Retinal pigment epithelial cell (primary cell): Measurements from ENCODE around the gene SLC35F3.

Source experiments
- DNase-seq: peaks from one replicate; pipeline ENCODE4 v3.0.0-alpha.2; 2010; ENCODE audit warnings: low read depth
- H3K4me3 ChIP-seq: 2 replicates; pipeline ENCODE4 v1.5.1; 2011; ENCODE audit warnings: mild to moderate bottlenecking, low read length, control low read depth, moderate library complexity
- TF ChIP-seq, protein P1 (sequence below): conservative IDR thresholded peaks from 2 replicates; pipeline ENCODE4 v1.5.1; 2011; ENCODE audit warnings: low read depth, low read length, control low read depth, inconsistent platforms

Gene SLC35F3

DNA sequence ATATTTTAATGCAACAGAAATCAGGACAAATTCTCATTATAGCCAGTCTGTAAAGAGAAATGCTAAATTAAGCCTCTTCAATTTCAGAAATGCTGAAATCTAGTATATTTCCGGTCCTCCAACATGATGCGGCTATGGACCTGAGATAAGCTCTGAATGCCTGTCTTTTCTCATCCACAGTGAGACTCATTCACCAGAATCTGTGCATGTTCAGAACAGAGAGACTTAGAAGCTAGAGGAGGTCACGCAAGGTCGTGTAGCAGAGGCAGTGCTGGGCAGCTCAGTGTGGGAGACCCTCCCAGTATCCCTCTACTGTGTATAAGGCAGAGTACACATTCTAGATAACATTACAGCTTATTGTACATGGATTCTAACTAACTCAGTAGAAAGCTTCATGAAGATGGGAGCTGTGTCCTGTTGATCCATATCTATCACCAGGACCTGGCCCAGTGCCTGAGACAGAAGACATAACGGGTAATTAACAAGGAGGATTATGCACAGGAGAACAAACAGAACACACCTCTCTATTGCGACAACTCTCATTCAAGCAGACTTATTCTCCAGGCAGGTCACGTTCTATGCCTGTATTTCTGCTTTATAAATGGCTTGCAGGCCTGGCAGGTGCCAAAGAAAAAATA is 371.8 kb downstream of the SLC35F3 start:
- TF ChIP-seq, protein P1, sequence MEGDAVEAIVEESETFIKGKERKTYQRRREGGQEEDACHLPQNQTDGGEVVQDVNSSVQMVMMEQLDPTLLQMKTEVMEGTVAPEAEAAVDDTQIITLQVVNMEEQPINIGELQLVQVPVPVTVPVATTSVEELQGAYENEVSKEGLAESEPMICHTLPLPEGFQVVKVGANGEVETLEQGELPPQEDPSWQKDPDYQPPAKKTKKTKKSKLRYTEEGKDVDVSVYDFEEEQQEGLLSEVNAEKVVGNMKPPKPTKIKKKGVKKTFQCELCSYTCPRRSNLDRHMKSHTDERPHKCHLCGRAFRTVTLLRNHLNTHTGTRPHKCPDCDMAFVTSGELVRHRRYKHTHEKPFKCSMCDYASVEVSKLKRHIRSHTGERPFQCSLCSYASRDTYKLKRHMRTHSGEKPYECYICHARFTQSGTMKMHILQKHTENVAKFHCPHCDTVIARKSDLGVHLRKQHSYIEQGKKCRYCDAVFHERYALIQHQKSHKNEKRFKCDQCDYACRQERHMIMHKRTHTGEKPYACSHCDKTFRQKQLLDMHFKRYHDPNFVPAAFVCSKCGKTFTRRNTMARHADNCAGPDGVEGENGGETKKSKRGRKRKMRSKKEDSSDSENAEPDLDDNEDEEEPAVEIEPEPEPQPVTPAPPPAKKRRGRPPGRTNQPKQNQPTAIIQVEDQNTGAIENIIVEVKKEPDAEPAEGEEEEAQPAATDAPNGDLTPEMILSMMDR, result no peak
- H3K4me3 ChIP-seq, result no peak overlapping the region
- DNase-seq, result no peak

DNA sequence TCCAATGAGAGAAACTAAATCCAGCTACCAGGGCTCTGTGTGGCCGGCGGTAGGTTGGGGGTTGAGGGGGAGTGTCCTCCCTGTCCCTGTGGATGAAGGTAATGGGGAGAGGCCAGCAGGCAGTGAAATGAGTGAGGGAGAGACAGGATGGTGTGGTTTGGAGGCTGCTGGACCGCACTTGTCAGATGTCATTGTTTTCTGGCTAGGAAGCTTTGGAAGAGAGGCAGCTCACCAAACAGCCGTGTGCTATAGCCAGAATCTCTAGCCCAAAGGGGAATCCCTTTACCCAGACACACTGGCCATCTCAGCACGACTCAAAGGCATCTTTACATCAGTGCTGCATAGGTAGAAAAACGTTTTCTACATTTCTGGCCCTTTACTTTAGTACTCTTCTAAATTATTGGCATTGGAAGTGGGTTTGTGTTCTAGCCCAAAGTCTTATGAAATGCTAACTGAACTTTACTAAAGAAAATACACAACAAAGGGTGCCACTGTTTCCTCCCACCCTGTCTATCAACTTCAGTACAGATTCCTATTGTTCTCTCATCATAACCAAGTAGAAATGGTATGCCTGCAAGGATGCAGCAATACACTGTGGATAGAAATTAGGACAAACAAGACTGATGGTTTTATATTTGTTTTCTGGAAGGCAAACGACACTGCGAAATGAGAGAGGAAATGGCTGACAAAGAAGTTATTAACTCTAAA is 372.8 kb downstream of the SLC35F3 start:
- no peak overlapping the region for H3K4me3 ChIP-seq
- TF ChIP-seq, protein P1, result no peak
- no peak for DNase-seq

DNA sequence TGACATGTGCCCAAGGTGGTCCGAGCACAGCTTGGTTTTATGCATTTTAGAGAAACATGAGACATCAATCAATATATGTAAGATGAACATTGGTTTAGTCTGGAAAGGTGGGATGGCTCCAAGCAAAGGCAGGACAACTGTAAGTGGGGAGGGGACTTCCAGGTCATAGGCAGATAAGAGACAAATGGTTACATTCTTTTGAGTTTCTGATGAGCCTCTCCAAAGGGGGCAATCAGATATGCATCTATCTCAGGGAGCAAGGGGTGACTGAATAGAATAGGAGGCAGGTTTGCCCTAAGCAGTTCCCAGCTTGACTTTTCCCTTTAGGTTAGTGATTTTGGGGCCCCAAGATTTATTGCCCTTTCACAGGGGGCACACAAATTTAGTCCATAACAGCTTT is 374.5 kb downstream of the SLC35F3 start:
- H3K4me3 ChIP-seq, result no peak overlapping the region
- TF ChIP-seq, protein P1, result no peak
- no peak for DNase-seq

DNA sequence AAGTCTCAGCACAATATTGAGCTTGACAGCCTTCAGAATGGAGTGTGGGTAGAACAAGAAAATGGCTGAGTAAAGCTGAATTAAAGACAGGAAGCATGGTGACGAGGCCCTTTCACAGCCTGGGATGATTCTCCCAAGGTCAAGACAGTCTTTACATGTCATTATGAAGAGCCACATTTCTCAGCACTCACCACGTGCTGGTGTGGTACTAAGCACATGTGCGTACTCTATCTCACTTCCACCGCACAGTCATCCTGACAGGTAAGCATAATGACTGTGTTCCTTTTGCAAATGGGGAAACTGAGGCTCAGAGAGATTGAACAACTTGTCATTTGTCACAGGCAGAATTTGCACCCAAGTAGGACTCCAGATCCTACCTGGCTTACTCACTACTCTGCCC is 376.0 kb downstream of the SLC35F3 start:
- H3K4me3 ChIP-seq, result no peak overlapping the region
- no peak for DNase-seq
- TF ChIP-seq, protein P1, result no peak

DNA sequence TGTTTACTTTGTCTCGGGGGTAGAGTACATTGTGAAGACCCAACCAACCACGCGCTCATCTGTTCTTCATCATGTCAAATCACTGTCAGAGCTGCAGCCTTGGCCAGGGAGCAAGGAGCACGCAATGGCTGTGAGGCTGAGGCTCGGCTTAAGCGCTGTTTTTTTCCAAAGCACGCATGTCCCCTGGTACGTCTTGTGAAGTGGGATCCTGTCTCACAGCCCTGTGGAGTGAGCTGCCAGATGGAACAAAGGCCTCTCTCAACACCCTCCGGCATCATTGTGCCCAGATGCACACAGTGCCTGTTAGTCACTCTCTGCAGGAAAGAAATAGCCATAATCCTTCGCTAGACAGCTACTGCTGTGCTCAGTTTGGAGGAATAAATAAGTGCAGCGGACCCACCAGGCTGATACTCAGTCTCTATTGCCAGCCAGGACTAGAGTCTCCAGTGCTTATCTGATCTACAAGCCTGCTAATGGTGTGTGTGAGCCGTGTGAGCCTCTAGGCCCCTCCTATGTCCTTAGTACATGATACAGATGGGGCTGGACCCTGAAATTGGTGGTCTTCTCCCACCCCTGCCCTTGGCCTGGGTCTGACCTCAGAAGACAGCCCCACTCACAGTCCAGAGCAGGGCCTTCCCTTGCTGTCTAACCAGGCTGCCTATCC is 377.5 kb downstream of the SLC35F3 start:
- no peak for DNase-seq
- no peak overlapping the region for H3K4me3 ChIP-seq
- TF ChIP-seq, protein P1, result no peak

DNA sequence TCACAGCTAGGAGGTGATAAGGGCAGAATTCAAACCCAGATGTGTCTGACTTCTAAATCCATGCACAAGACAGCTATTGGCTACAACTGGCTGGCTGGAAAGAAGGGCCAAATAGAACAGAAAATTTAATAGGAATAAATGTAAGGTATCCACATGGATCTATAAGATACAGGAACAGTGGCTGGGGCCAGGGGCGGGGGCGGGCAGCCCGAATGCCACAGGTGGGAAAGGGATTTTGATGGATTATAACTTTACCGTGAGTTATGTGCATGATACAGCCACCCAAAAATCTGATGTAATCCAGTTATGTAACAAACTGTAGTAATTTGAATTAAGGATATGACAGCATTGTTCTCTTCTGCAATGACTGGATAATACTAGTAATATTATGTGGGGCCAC is 381.7 kb downstream of the SLC35F3 start:
- no peak for DNase-seq
- TF ChIP-seq, protein P1, result no peak
- H3K4me3 ChIP-seq, result no peak overlapping the region
